Calu3 (cell line): ENCODE data around the gene FAM186B. TPM values are rescaled to one million over a fixed set of nuclear protein-coding genes. Genes with fewer than 3 reads are reported as not detected.

ENCODE experiments used
- BruUV-seq: library from RNA; stranded (reverse); fragments of 400-500 nt; replicated peaks from 2 replicates; lab custom pipeline; 2021; lab: Mats Ljungman, UMichigan
- CTCF ChIA-PET: fragments of 300-600 bp; sonication (Branson Sonifier 250); formaldehyde crosslinking; loops from one replicate; lab custom pipeline; 2022; ENCODE audit warnings: antibody characterized with exemption; lab: Charles Lee
- DNase-seq: peaks from one replicate; pipeline ENCODE4 v3.0.0; 2022
- H3K27ac Mint-ChIP-seq: one replicate; pipeline ENCODE4 v1.8.0; 2022; ENCODE audit warnings: mixed read lengths; ENCODE audit not compliant: unreplicated experiment
- H3K27me3 Mint-ChIP-seq: one replicate; pipeline ENCODE4 v1.8.0; 2022; ENCODE audit warnings: mixed read lengths; ENCODE audit not compliant: unreplicated experiment
- H3K36me3 Mint-ChIP-seq: one replicate; pipeline ENCODE4 v1.8.0; 2022; ENCODE audit warnings: mild to moderate bottlenecking, moderate library complexity, mixed read lengths; ENCODE audit not compliant: insufficient read depth, unreplicated experiment
- H3K4me1 Mint-ChIP-seq: one replicate; pipeline ENCODE4 v1.8.0; 2022; ENCODE audit warnings: mild to moderate bottlenecking, low read depth, mixed read lengths; ENCODE audit not compliant: unreplicated experiment
- H3K4me3 Mint-ChIP-seq: one replicate; pipeline ENCODE4 v1.8.0; 2022; ENCODE audit warnings: mild to moderate bottlenecking, low read depth, moderate library complexity, mixed read lengths; ENCODE audit not compliant: unreplicated experiment
- H3K9me3 Mint-ChIP-seq: one replicate; pipeline ENCODE4 v1.8.0; 2022; ENCODE audit warnings: low read depth, mixed read lengths; ENCODE audit not compliant: unreplicated experiment
- CTCF ChIP-seq: fragments of 200-600 bp; IDR thresholded peaks from one replicate; pipeline ENCODE4 v1.8.0; 2022; ENCODE audit warnings: antibody characterized with exemption; ENCODE audit not compliant: unreplicated experiment
- intact Hi-C: fragments of 100-400 bp; cut with micrococcal nuclease; formaldehyde crosslinking; loops from one replicate; pipeline ENCODE4 v1.10.0; 2022; ENCODE audit not compliant: unreplicated experiment
- total RNA-seq: library from RNA; stranded (reverse); gene quantifications from 2 replicates; pipeline ENCODE4 v1.2.3, GENCODE V29; 2022

Gene FAM186B
- total RNA-seq, 1 experiment from 2014 or later, result 0.47 TPM

- H3K36me3 Mint-ChIP-seq, result no peaks in the 10 kb centered on the region
These were observed 18.1 kb downstream of the FAM186B start for GRCh38 chr12:49587174-49587908.

GRCh38 chr12:49585477-49586459 lies 19.7 kb downstream of the FAM186B start:
- Mint-ChIP-seq H3K4me3 (no peak overlapping the region), H3K4me1 (no peaks in the 10 kb centered on the region), H3K9me3 (no peaks in the 10 kb centered on the region), H3K27ac (no peak overlapping the region), H3K36me3 (no peaks in the 10 kb centered on the region), H3K27me3 (no peaks in the 10 kb centered on the region)
- BruUV-seq, result no TSS peak
- DNase-seq, result no peak
- intact Hi-C loops, result no loop called here
- CTCF ChIA-PET, result no interaction called here
- no peak for TF ChIP-seq CTCF

More at GRCh38 chr12:49587174-49587908, 18.1 kb downstream of the FAM186B start:
- Mint-ChIP-seq H3K9me3 (no peaks in the 10 kb centered on the region), H3K4me1 (no peaks in the 10 kb centered on the region), H3K27ac (no peak overlapping the region), H3K27me3 (no peaks in the 10 kb centered on the region), H3K4me3 (no peak overlapping the region)
- CTCF ChIA-PET, result no interaction called here
- intact Hi-C loops, result no loop called here
- no peak for DNase-seq
- BruUV-seq, result no TSS peak
- no peak for TF ChIP-seq CTCF

- BruUV-seq, result no TSS peak
- no peaks in the 10 kb centered on the region for H3K27me3 Mint-ChIP-seq
- DNase-seq, result no peak
- H3K9me3 Mint-ChIP-seq, result no peaks in the 10 kb centered on the region
- H3K4me1 Mint-ChIP-seq, result no peaks in the 10 kb centered on the region
- no peak overlapping the region for H3K27ac Mint-ChIP-seq
- no peak overlapping the region for H3K4me3 Mint-ChIP-seq
- CTCF ChIA-PET, result no interaction called here
- H3K36me3 Mint-ChIP-seq, result peaks cover 1% of the 10 kb centered on the region
- intact Hi-C loops, result no loop called here
- TF ChIP-seq CTCF, result no peak
These were observed 20.8 kb downstream of the FAM186B start for GRCh38 chr12:49584591-49584990.

- Mint-ChIP-seq H3K27ac (no peak overlapping the region), H3K9me3 (no peaks in the 10 kb centered on the region), H3K27me3 (no peaks in the 10 kb centered on the region), H3K36me3 (peaks cover 5% of the 10 kb centered on the region), H3K4me3 (no peak overlapping the region), H3K4me1 (no peaks in the 10 kb centered on the region)
- CTCF ChIA-PET, result no interaction called here
- BruUV-seq, result no TSS peak
- DNase-seq, result no peak
- TF ChIP-seq CTCF, result no peak
- intact Hi-C loops, result no loop called here
These were observed 21.9 kb downstream of the FAM186B start for GRCh38 chr12:49583366-49584094.
